Chondrocyte (in vitro differentiated cells): ENCODE data around the gene NPHS1. TPM values are rescaled to one million over a fixed set of nuclear protein-coding genes. Genes with fewer than 3 reads are reported as not detected.
"Not testable (repeated sequence)": the region's sequence is repeated elsewhere in the genome, so short reads cannot be mapped to it uniquely, and the experiment has no call there.

Source experiments
- DNase-seq: peaks from one replicate; pipeline ENCODE4 v3.0.0; 2021; ENCODE audit warnings: mixed read lengths, low spot score
- H3K27ac Mint-ChIP-seq: one replicate; pipeline ENCODE4 v1.8.0; 2021; ENCODE audit warnings: mild to moderate bottlenecking, moderate library complexity, mixed read lengths; ENCODE audit not compliant: unreplicated experiment
- H3K27me3 Mint-ChIP-seq: 2 replicates; pipeline ENCODE4 v1.8.0; 2021; ENCODE audit warnings: low read depth, mixed read lengths
- H3K36me3 Mint-ChIP-seq: 2 replicates; pipeline ENCODE4 v1.8.0; 2021; ENCODE audit warnings: low read depth, mixed read lengths
- H3K4me1 Mint-ChIP-seq: 2 replicates; pipeline ENCODE4 v1.8.0; 2021; ENCODE audit warnings: low read depth, mild to moderate bottlenecking, mixed read lengths
- H3K4me3 Mint-ChIP-seq: one replicate; pipeline ENCODE4 v1.8.0; 2021; ENCODE audit warnings: mild to moderate bottlenecking, moderate library complexity, mixed read lengths; ENCODE audit not compliant: unreplicated experiment
- H3K9me3 Mint-ChIP-seq: 2 replicates; pipeline ENCODE4 v1.8.0; 2021; ENCODE audit warnings: low read depth, mixed read lengths
- CTCF ChIP-seq: fragments of 200-600 bp; sonication (generic); IDR thresholded peaks from 2 replicates; pipeline ENCODE4 v1.5.0; 2021; ENCODE audit warnings: antibody characterized with exemption, mild to moderate bottlenecking, moderate library complexity
- total RNA-seq: library from RNA; stranded (reverse); gene quantifications from 3 replicates; pipeline ENCODE4 v1.2.1, GENCODE V29; 2021

NPHS1 gene
- total RNA-seq, 1 donor from 2014 or later = not detected

GRCh38 chr19:35843676-35844481 is 8.4 kb downstream of the NPHS1 start:
- Mint-ChIP-seq H3K9me3 (peaks cover 5% of the 10 kb centered on the region), H3K4me1 (peaks cover 10% of the 10 kb centered on the region), H3K36me3 (peaks cover 6% of the 10 kb centered on the region), H3K27me3 (peaks cover 55% of the 10 kb centered on the region), H3K4me3 (no peak overlapping the region), H3K27ac (peak overlapping the region; percentile 49)
- no peak for TF ChIP-seq CTCF
- no peak for DNase-seq

- H3K4me3 Mint-ChIP-seq = no peak overlapping the region
- H3K27ac Mint-ChIP-seq = no peak overlapping the region
- peaks cover 47% of the 10 kb centered on the region for H3K27me3 Mint-ChIP-seq
- H3K36me3 Mint-ChIP-seq = peaks cover 6% of the 10 kb centered on the region
- no peak for TF ChIP-seq CTCF
- H3K4me1 Mint-ChIP-seq = peaks cover 10% of the 10 kb centered on the region
- H3K9me3 Mint-ChIP-seq = peaks cover 5% of the 10 kb centered on the region
- no peak for DNase-seq
Observed at GRCh38 chr19:35842666-35843272, 9.5 kb downstream of the NPHS1 start.

- Mint-ChIP-seq H3K36me3 (peaks cover 6% of the 10 kb centered on the region), H3K9me3 (peaks cover 5% of the 10 kb centered on the region), H3K27ac (no peak overlapping the region), H3K27me3 (peaks cover 45% of the 10 kb centered on the region), H3K4me3 (no peak overlapping the region), H3K4me1 (peaks cover 10% of the 10 kb centered on the region)
- TF ChIP-seq CTCF = no peak
- no peak for DNase-seq
Observed at GRCh38 chr19:35841961-35842595, 10.2 kb downstream of the NPHS1 start.

- not testable (repeated sequence) for DNase-seq, H3K4me1 Mint-ChIP-seq, H3K36me3 Mint-ChIP-seq, H3K9me3 Mint-ChIP-seq, H3K4me3 Mint-ChIP-seq, H3K27ac Mint-ChIP-seq
- H3K27me3 Mint-ChIP-seq = peaks cover 28% of the 10 kb centered on the region
Observed at GRCh38 chr19:35836096-35836495, 16.2 kb downstream of the NPHS1 start.

- peaks cover 33% of the 10 kb centered on the region for H3K27me3 Mint-ChIP-seq
- no peak for TF ChIP-seq CTCF
Observed at GRCh38 chr19:35833972-35834371, 18.3 kb downstream of the NPHS1 start.

More at GRCh38 chr19:35833972-35834371, 18.3 kb downstream of the NPHS1 start:
- DNase-seq = no peak
- no peaks in the 10 kb centered on the region for H3K4me1 Mint-ChIP-seq
- no peak overlapping the region for H3K4me3 Mint-ChIP-seq
- peaks cover 3% of the 10 kb centered on the region for H3K9me3 Mint-ChIP-seq
- H3K36me3 Mint-ChIP-seq = no peaks in the 10 kb centered on the region
- no peak overlapping the region for H3K27ac Mint-ChIP-seq
